ENCODE data around the gene C13orf46.

DNA sequence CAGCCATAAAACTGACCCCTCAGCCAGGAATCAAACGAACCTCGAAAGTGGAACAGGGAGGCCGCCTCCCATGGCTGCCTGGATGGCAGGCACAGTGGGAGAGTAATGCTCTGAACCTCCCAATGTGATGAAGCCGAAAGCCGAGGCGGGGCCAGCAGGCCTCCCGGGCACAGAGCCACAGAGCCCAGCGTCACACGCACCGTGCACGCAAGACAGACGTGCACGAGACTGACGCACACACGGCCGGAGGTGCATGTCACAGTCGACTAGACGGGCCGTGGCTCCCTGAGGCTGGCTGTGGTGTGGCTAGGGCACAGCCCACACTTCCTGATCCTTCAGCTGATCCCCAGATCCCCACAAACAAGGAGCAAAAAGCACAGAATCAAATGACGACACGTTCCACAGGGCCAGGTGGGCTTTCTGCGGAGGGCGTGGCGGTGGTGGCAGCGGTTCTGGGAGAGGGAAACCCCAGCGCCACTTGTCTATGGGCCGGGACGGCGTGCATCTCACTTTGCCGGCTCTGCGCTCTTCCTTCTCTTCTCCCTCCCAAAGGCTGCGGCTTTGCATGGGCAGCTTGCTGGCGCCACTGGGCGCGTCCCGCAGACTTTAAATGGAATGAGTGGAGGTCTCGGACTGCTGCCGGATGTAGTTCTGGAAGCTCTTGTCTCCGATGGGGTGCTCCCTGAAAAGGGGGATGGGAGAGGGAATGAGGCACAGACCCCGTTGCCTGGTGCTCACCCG is 5.0 kb upstream of the C13orf46 start:
- TF ChIP-seq, protein P1, sequence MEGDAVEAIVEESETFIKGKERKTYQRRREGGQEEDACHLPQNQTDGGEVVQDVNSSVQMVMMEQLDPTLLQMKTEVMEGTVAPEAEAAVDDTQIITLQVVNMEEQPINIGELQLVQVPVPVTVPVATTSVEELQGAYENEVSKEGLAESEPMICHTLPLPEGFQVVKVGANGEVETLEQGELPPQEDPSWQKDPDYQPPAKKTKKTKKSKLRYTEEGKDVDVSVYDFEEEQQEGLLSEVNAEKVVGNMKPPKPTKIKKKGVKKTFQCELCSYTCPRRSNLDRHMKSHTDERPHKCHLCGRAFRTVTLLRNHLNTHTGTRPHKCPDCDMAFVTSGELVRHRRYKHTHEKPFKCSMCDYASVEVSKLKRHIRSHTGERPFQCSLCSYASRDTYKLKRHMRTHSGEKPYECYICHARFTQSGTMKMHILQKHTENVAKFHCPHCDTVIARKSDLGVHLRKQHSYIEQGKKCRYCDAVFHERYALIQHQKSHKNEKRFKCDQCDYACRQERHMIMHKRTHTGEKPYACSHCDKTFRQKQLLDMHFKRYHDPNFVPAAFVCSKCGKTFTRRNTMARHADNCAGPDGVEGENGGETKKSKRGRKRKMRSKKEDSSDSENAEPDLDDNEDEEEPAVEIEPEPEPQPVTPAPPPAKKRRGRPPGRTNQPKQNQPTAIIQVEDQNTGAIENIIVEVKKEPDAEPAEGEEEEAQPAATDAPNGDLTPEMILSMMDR (IDR thresholded peaks at IDR 0.05; ENCODE audit: low read depth, low read length, missing input control): no peak
- TF ChIP-seq, protein P2, sequence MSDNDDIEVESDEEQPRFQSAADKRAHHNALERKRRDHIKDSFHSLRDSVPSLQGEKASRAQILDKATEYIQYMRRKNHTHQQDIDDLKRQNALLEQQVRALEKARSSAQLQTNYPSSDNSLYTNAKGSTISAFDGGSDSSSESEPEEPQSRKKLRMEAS (IDR thresholded peaks at IDR 0.05): no peak
- TF ChIP-seq, protein P3, sequence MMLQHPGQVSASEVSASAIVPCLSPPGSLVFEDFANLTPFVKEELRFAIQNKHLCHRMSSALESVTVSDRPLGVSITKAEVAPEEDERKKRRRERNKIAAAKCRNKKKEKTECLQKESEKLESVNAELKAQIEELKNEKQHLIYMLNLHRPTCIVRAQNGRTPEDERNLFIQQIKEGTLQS (IDR thresholded peaks at IDR 0.05): no peak
- TF ChIP-seq, protein P4, sequence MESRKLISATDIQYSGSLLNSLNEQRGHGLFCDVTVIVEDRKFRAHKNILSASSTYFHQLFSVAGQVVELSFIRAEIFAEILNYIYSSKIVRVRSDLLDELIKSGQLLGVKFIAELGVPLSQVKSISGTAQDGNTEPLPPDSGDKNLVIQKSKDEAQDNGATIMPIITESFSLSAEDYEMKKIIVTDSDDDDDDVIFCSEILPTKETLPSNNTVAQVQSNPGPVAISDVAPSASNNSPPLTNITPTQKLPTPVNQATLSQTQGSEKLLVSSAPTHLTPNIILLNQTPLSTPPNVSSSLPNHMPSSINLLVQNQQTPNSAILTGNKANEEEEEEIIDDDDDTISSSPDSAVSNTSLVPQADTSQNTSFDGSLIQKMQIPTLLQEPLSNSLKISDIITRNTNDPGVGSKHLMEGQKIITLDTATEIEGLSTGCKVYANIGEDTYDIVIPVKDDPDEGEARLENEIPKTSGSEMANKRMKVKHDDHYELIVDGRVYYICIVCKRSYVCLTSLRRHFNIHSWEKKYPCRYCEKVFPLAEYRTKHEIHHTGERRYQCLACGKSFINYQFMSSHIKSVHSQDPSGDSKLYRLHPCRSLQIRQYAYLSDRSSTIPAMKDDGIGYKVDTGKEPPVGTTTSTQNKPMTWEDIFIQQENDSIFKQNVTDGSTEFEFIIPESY (IDR thresholded peaks at IDR 0.05): no peak
